GM10266 (cell line): ENCODE data around the gene CARS1.

Source experiments
- DNase-seq: peaks from one replicate; pipeline ENCODE4 v3.0.0; 2012; ENCODE audit errors: extremely low spot score
- CTCF ChIP-seq: IDR thresholded peaks from 2 replicates; pipeline ENCODE4 v1.5.1; 2012; ENCODE audit warnings: mild to moderate bottlenecking, low read depth; ENCODE audit not compliant: control insufficient read depth, insufficient read depth; ENCODE audit errors: missing control alignments

CARS1 gene

GRCh38 chr11:3056296-3057068 is 741 bp downstream of the CARS1 start:
- no peak for DNase-seq
- no peak for TF ChIP-seq CTCF

- DNase-seq: no peak
- no peak for TF ChIP-seq CTCF
Measured at GRCh38 chr11:3055891-3056290, 1.3 kb downstream of the CARS1 start.

GRCh38 chr11:3052567-3052966 is 4.7 kb downstream of the CARS1 start:
- DNase-seq: no peak
- TF ChIP-seq CTCF: no peak

- DNase-seq: no peak
Measured at GRCh38 chr11:3052109-3052479, 5.1 kb downstream of the CARS1 start.

GRCh38 chr11:3051196-3052108 is 5.8 kb downstream of the CARS1 start:
- no peak for DNase-seq

More at GRCh38 chr11:3052109-3052479, 5.1 kb downstream of the CARS1 start:
- no peak for TF ChIP-seq CTCF

GRCh38 chr11:3050386-3051195 is 6.6 kb downstream of the CARS1 start:
- no peak for DNase-seq
- no peak for TF ChIP-seq CTCF

More at GRCh38 chr11:3051196-3052108, 5.8 kb downstream of the CARS1 start:
- no peak for TF ChIP-seq CTCF
